ENCODE measurements around the gene SLC49A3.

DNA sequence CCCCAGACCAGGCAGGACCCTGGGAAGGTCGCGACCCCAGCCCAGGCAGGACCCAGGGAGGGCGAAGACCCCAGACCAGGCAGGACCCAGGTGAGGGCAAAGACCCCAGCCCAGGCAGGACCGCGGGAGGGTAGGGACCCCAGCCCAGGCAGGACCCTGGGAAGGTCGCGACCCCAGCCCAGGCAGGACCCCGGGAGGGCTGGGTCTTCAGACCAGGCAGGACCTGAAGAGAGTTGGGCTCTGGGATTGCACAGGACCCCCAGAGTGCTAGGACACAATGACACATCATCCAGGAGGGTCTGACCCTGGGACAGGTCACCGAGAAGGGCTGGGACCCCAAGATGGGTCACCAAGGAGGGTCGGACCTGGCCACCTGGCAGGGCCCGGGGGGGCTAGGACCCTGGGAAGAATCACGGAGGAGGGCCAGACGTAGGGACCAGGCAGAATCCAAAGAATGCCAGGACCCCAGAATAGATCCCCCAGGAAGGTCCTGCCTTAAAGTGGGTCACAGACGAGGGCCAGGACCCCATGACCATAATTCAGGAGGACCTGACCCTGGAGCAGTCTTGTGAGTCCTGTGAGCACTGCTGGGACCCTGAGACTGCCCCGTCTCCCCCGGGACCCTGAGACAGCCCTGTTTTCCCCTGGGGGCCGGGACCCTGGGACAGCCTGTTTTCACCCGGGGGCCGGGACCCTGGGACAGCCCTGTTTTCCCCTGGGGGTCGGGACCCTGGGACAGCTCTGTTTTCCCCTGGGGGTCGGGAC is 18.1 kb upstream of the SLC49A3 start:
- TF ChIP-seq, protein P1, sequence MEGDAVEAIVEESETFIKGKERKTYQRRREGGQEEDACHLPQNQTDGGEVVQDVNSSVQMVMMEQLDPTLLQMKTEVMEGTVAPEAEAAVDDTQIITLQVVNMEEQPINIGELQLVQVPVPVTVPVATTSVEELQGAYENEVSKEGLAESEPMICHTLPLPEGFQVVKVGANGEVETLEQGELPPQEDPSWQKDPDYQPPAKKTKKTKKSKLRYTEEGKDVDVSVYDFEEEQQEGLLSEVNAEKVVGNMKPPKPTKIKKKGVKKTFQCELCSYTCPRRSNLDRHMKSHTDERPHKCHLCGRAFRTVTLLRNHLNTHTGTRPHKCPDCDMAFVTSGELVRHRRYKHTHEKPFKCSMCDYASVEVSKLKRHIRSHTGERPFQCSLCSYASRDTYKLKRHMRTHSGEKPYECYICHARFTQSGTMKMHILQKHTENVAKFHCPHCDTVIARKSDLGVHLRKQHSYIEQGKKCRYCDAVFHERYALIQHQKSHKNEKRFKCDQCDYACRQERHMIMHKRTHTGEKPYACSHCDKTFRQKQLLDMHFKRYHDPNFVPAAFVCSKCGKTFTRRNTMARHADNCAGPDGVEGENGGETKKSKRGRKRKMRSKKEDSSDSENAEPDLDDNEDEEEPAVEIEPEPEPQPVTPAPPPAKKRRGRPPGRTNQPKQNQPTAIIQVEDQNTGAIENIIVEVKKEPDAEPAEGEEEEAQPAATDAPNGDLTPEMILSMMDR (IDR thresholded peaks at IDR 0.05; ENCODE audit: poor library complexity): no peak
- TF ChIP-seq EZH2 (IDR thresholded peaks at IDR 0.05; ENCODE audit: borderline replicate concordance): no peak
- no peak for TF ChIP-seq EZH2phosphoT487 (IDR thresholded peaks at IDR 0.05; ENCODE audit: low read depth, severe bottlenecking, unreplicated experiment)
